NCI-H1694 treated with DMSO at 0.1 percent for 48 hours (cell line): ENCODE data around the gene GCK.

Experiments
- DNase-seq: peaks from one replicate; lab custom pipeline; 2025; lab: John Stamatoyannopoulos, UW

The GCK gene

GRCh38 chr7:44155191-44156185 lies 33.8 kb downstream of the GCK start:
- no peak for DNase-seq

GRCh38 chr7:44154703-44155102 lies 34.5 kb downstream of the GCK start:
- no peak for DNase-seq

- no peak for DNase-seq
Observed at GRCh38 chr7:44153948-44154335, 35.3 kb downstream of the GCK start.

- DNase-seq: no peak
Observed at GRCh38 chr7:44152971-44153947, 36.0 kb downstream of the GCK start.

GRCh38 chr7:44151956-44152355 lies 37.3 kb downstream of the GCK start:
- DNase-seq: no peak

- DNase-seq: no peak
Observed at GRCh38 chr7:44150966-44151941, 38.0 kb downstream of the GCK start.

- no peak for DNase-seq
Observed at GRCh38 chr7:44150466-44150832, 38.8 kb downstream of the GCK start.

- no peak for DNase-seq
Observed at GRCh38 chr7:44149571-44150465, 39.4 kb downstream of the GCK start.

- no peak for DNase-seq
Observed at GRCh38 chr7:44148961-44149536, 40.2 kb downstream of the GCK start.

GRCh38 chr7:44148166-44148565 lies 41.1 kb downstream of the GCK start:
- DNase-seq: no peak

- DNase-seq: peak; percentile 33
Observed at GRCh38 chr7:44147026-44147991, 41.9 kb downstream of the GCK start.

GRCh38 chr7:44145969-44146911 lies 43.0 kb downstream of the GCK start:
- no peak for DNase-seq

- no peak for DNase-seq
Observed at GRCh38 chr7:44145479-44145968, 43.7 kb downstream of the GCK start.

- DNase-seq: no peak
Observed at GRCh38 chr7:44144968-44145478, 44.2 kb downstream of the GCK start.

GRCh38 chr7:44144426-44144967 lies 44.7 kb downstream of the GCK start:
- no peak for DNase-seq

GRCh38 chr7:44143646-44144250 lies 45.5 kb downstream of the GCK start:
- peak; percentile 19 for DNase-seq
